ENCODE data around the gene IPPK.
"Not testable (repeated sequence)": the region's sequence is repeated elsewhere in the genome, so short reads cannot be mapped to it uniquely, and the experiment has no call there.

Gene IPPK

DNA sequence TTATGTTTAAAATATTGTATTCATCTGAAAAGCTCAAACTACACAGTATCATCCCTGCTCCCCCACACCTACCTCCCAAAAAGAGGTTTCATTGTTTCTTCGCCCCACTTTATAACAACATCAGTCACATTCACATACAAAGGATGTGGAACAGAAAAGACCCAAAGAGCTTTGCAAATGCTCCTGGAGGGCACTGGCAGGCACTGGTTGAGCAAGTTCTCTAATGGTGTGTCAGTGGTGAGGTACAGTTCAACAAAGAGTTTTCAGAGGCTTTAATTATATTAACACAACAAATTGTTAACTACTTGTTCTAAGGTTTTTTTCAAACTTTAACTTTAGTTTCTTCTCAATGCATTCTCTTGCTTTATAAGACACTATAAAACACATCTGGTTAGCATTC lies 80.0 kb downstream of the IPPK start:
- in situ Hi-C loops (cut with MboI; ENCODE audit: low sequenced_read_pairs, unreplicated experiment) = no loop called here
- DNase-seq (ENCODE audit: low spot score) = no peak
- TF ChIP-seq, protein P1, sequence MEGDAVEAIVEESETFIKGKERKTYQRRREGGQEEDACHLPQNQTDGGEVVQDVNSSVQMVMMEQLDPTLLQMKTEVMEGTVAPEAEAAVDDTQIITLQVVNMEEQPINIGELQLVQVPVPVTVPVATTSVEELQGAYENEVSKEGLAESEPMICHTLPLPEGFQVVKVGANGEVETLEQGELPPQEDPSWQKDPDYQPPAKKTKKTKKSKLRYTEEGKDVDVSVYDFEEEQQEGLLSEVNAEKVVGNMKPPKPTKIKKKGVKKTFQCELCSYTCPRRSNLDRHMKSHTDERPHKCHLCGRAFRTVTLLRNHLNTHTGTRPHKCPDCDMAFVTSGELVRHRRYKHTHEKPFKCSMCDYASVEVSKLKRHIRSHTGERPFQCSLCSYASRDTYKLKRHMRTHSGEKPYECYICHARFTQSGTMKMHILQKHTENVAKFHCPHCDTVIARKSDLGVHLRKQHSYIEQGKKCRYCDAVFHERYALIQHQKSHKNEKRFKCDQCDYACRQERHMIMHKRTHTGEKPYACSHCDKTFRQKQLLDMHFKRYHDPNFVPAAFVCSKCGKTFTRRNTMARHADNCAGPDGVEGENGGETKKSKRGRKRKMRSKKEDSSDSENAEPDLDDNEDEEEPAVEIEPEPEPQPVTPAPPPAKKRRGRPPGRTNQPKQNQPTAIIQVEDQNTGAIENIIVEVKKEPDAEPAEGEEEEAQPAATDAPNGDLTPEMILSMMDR (IDR thresholded peaks at IDR 0.05; ENCODE audit: borderline replicate concordance, control extremely low read depth, extremely low read depth, insufficient read depth, missing control alignments) = no peak

DNA sequence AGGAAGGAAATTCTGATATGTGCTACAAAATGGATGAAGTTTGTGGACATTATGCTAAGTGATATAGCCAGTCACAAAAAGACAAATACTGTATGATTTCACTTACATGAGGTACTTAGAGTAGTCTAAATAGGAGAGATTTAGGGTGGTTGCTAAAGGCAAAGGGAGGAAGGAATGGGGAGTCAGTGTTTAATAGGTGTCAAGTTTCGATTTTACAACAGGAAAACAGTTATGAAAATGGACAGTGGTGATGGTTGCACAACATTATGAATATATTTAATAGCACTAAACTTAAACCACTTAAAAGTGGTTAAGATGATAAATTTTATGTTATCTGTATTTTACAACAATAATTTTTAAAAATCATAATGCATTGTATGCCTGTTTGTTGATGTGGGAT lies 93.8 kb downstream of the IPPK start:
- no peak for DNase-seq (ENCODE audit: low spot score)
- in situ Hi-C loops (cut with MboI; ENCODE audit: low sequenced_read_pairs, unreplicated experiment) = no loop called here
- TF ChIP-seq, protein P1 (IDR thresholded peaks at IDR 0.05; ENCODE audit: borderline replicate concordance, control extremely low read depth, extremely low read depth, insufficient read depth, missing control alignments) = no peak

DNA sequence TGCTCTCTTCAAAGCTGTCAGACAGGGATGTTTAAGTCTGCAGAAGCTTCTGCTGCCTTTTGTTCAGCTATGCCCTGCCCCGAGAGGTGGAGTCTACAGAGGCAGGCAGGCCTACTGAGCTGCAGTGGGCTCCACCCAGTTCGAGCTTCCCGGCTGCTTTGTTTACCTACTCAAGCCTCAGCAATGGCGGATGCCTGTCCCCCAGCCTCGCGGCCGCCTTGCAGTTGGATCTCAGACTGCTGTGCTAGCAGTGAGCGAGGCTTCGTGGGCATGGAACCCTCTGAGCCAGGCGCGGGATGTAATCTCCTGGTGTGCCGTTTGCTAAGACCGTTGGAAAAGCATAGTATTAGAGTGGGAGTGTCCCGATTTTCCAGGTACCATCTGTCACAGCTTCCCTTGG lies 96.3 kb downstream of the IPPK start:
- in situ Hi-C loops (cut with MboI; ENCODE audit: low sequenced_read_pairs, unreplicated experiment); DNase-seq (ENCODE audit: low spot score): not testable (repeated sequence)

DNA sequence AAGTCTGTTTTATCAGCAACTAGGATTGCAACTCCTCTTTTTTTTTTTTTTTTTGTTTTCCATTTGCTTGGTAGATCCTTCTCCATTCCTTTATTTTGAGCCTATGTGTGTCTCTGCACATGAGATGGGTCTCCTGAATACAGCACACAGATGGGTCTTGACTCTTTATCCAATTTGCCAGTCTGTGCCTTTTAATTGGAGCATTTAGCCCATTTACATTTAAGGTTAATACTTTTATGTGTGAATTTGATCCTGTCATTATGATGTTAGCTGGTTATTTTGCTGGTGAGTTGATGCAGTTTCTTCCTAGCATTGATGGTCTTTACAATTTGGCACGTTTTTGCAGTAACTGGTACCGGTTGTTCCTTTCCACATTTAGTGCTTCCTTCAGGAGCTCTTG lies 98.1 kb downstream of the IPPK start:
- DNase-seq (ENCODE audit: low spot score); in situ Hi-C loops (cut with MboI; ENCODE audit: low sequenced_read_pairs, unreplicated experiment): not testable (repeated sequence)

DNA sequence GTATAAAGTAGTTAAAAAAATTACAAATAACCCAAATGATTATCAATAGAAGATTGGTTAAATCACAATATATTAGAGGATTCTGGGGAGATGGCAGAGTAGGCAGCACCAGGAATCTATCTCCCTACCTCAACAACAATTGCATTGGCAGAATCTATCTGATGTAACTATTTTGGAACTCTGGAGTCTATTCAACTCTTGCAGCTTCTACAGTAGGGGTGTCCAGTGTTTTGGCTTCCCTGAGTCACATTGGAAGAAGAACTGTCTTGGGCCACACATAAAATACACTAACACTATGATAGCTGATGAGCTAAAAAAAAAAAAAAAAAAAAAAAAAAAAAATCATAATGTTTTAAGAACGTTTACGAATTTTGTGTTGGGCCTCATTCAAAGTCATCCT lies 104.9 kb downstream of the IPPK start:
- in situ Hi-C loops (cut with MboI; ENCODE audit: low sequenced_read_pairs, unreplicated experiment) = no loop called here
- TF ChIP-seq, protein P1 (IDR thresholded peaks at IDR 0.05; ENCODE audit: borderline replicate concordance, control extremely low read depth, extremely low read depth, insufficient read depth, missing control alignments) = no peak
- DNase-seq (ENCODE audit: low spot score) = no peak

DNA sequence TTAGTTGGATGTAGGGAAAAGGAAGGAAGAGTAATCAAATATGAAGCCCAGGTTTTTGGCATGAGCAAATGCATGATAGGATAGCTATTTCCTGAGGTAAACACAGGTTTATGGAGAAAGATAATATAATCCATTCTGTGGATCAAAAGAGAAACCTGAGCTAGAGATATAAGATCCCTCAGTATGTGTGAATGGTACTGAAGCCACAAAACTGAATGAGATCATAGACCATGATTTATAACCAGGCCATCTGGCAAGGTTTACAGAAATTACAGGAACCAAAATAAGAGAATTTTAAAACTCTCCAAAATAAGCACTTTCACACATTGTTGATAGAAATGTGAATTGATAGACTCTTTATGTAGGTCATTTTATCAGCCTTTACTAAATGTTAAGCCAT lies 105.4 kb downstream of the IPPK start:
- no peak for DNase-seq (ENCODE audit: low spot score)
- in situ Hi-C loops (cut with MboI; ENCODE audit: low sequenced_read_pairs, unreplicated experiment) = no loop called here
- TF ChIP-seq, protein P1 (IDR thresholded peaks at IDR 0.05; ENCODE audit: borderline replicate concordance, control extremely low read depth, extremely low read depth, insufficient read depth, missing control alignments) = no peak
